ENCODE measurements around the gene GXYLT2.

The GXYLT2 gene

DNA sequence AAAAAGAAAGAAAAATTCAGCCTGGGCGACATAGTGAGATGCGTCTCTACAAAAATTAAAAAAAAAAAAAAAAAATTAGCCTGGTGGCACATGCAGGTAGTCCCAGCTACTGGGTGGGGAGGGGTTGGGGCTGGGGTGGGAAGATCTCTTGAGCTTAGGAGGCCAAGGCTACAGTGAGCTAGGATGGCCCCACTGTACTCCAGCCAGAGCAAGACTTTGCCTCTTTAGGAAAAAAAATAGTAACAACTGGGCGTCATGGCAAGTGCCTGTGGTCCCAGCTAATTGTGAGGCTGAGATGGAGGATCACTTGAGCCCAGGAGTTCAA is 84.8 kb downstream of the GXYLT2 start:
- Histone ChIP-seq H2BK5ac (ENCODE audit: low read length) (no peak overlapping the region), H2BK15ac (replicated peaks; ENCODE audit: low read depth) (no peak overlapping the region), H3K36me3 (ENCODE audit: control insufficient read depth, insufficient read depth, low read length) (no peaks in the 10 kb centered on the region), H4K8ac (ENCODE audit: low read depth, low read length) (no peak overlapping the region), H3K18ac (ENCODE audit: low read length) (peak overlapping the region; percentile 32), H3K9ac (ENCODE audit: low read length) (no peak overlapping the region), H4K5ac (ENCODE audit: low read length) (no peak overlapping the region), H3K23ac (ENCODE audit: low read length) (no peak overlapping the region), H3K27me3 (ENCODE audit: insufficient read depth, low read length, poor library complexity) (no peaks in the 10 kb centered on the region), H3K4me3 (ENCODE audit: low read length) (no peak overlapping the region), H3K79me1 (ENCODE audit: low read length) (no peaks in the 10 kb centered on the region), H3K27ac (ENCODE audit: low read depth, low read length) (no peak overlapping the region), H3K4me2 (ENCODE audit: low read length) (no peak overlapping the region), H3K4me1 (ENCODE audit: control insufficient read depth, low read depth, low read length) (peaks cover 11% of the 10 kb centered on the region), H2BK120ac (ENCODE audit: low read depth, low read length) (peak overlapping the region; percentile 88), H2AK5ac (ENCODE audit: low read length) (no peak overlapping the region), H3K79me2 (ENCODE audit: control insufficient read depth, insufficient read depth, low read length) (no peaks in the 10 kb centered on the region), H3K56ac (ENCODE audit: low read length) (peak overlapping the region; percentile 20), H3K4ac (ENCODE audit: low read depth, low read length) (no peak overlapping the region)
- DNase-seq, result no peak
- no CpG with 5 or more reads among the region's 3 CpGs for WGBS (ENCODE audit: extremely low coverage, insufficient coverage, low lambda C conversion rate)

- Histone ChIP-seq H4K8ac (ENCODE audit: low read depth, low read length) (no peak overlapping the region), H3K79me2 (ENCODE audit: control insufficient read depth, insufficient read depth, low read length) (no peaks in the 10 kb centered on the region), H2BK15ac (replicated peaks; ENCODE audit: low read depth) (no peak overlapping the region), H3K23ac (ENCODE audit: low read length) (no peak overlapping the region), H3K56ac (ENCODE audit: low read length) (peak overlapping the region; percentile 67), H3K4me2 (ENCODE audit: low read length) (no peak overlapping the region), H2AK5ac (ENCODE audit: low read length) (peak overlapping the region; percentile 89), H4K5ac (ENCODE audit: low read length) (peak overlapping the region; percentile 75), H2BK120ac (ENCODE audit: low read depth, low read length) (no peak overlapping the region), H3K36me3 (ENCODE audit: control insufficient read depth, insufficient read depth, low read length) (no peaks in the 10 kb centered on the region), H3K27ac (ENCODE audit: low read depth, low read length) (peak overlapping the region; percentile 49), H3K18ac (ENCODE audit: low read length) (peak overlapping the region; percentile 80), H3K4ac (ENCODE audit: low read depth, low read length) (no peak overlapping the region), H3K79me1 (ENCODE audit: low read length) (no peaks in the 10 kb centered on the region), H3K4me3 (ENCODE audit: low read length) (no peak overlapping the region), H3K9ac (ENCODE audit: low read length) (no peak overlapping the region), H3K4me1 (ENCODE audit: control insufficient read depth, low read depth, low read length) (peaks cover 11% of the 10 kb centered on the region), H3K27me3 (ENCODE audit: insufficient read depth, low read length, poor library complexity) (no peaks in the 10 kb centered on the region), H2BK5ac (ENCODE audit: low read length) (peak overlapping the region; percentile 92)
- peak; percentile 88 for DNase-seq
- no CpG with 5 or more reads among the region's 7 CpGs for WGBS (ENCODE audit: extremely low coverage, insufficient coverage, low lambda C conversion rate)
Measured at GRCh38 chr3:72973031-72973723, 85.3 kb downstream of the GXYLT2 start.

DNA sequence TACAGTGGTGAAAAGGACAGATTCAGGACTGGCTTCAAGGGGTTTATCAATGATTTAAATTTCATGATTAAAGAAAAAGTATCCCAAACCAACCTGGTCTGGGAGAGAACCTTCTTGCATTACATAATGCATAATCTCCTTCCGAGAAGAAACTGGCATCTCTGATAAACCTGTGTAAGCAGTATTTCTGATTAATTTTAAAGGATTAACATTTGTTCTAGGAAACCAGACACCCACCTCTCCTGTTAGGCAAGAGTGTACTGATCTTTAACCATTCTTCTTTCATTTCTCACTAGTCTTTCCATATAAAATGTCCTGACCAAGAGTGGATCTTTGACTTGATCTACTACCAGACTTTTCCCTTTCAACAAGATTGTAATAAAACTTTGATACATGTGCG is 85.9 kb downstream of the GXYLT2 start:
- Histone ChIP-seq H3K4ac (ENCODE audit: low read depth, low read length) (no peak overlapping the region), H4K8ac (ENCODE audit: low read depth, low read length) (no peak overlapping the region), H2BK5ac (ENCODE audit: low read length) (peak overlapping the region; percentile 92), H2BK15ac (replicated peaks; ENCODE audit: low read depth) (no peak overlapping the region), H3K4me1 (ENCODE audit: control insufficient read depth, low read depth, low read length) (peaks cover 11% of the 10 kb centered on the region), H3K79me2 (ENCODE audit: control insufficient read depth, insufficient read depth, low read length) (no peaks in the 10 kb centered on the region), H3K23ac (ENCODE audit: low read length) (no peak overlapping the region), H3K79me1 (ENCODE audit: low read length) (no peaks in the 10 kb centered on the region), H2AK5ac (ENCODE audit: low read length) (peak overlapping the region; percentile 89), H3K56ac (ENCODE audit: low read length) (peak overlapping the region; percentile 67), H3K27ac (ENCODE audit: low read depth, low read length) (peak overlapping the region; percentile 49), H3K4me2 (ENCODE audit: low read length) (no peak overlapping the region), H3K18ac (ENCODE audit: low read length) (peak overlapping the region; percentile 80), H3K36me3 (ENCODE audit: control insufficient read depth, insufficient read depth, low read length) (no peaks in the 10 kb centered on the region), H3K4me3 (ENCODE audit: low read length) (no peak overlapping the region), H3K9ac (ENCODE audit: low read length) (no peak overlapping the region), H3K27me3 (ENCODE audit: insufficient read depth, low read length, poor library complexity) (no peaks in the 10 kb centered on the region), H4K5ac (ENCODE audit: low read length) (no peak overlapping the region), H2BK120ac (ENCODE audit: low read depth, low read length) (no peak overlapping the region)
- WGBS (ENCODE audit: extremely low coverage, insufficient coverage, low lambda C conversion rate), result no CpG with 5 or more reads among the region's 2 CpGs
- no peak for DNase-seq

- H3K4me1 ChIP-seq (ENCODE audit: control insufficient read depth, low read depth, low read length), result peaks cover 11% of the 10 kb centered on the region
- H3K27ac ChIP-seq (ENCODE audit: low read depth, low read length), result no peak overlapping the region
- H3K23ac ChIP-seq (ENCODE audit: low read length), result no peak overlapping the region
- H2BK5ac ChIP-seq (ENCODE audit: low read length), result peak overlapping the region; percentile 5
- H3K79me1 ChIP-seq (ENCODE audit: low read length), result no peaks in the 10 kb centered on the region
- no peak overlapping the region for H3K4ac ChIP-seq (ENCODE audit: low read depth, low read length)
- WGBS (ENCODE audit: extremely low coverage, insufficient coverage, low lambda C conversion rate), result no CpG with 5 or more reads among the region's 4 CpGs
- no peak overlapping the region for H4K8ac ChIP-seq (ENCODE audit: low read depth, low read length)
- no peaks in the 10 kb centered on the region for H3K27me3 ChIP-seq (ENCODE audit: insufficient read depth, low read length, poor library complexity)
- peak overlapping the region; percentile 22 for H2AK5ac ChIP-seq (ENCODE audit: low read length)
- peak overlapping the region; percentile 84 for H3K18ac ChIP-seq (ENCODE audit: low read length)
- H3K36me3 ChIP-seq (ENCODE audit: control insufficient read depth, insufficient read depth, low read length), result no peaks in the 10 kb centered on the region
- no peaks in the 10 kb centered on the region for H3K79me2 ChIP-seq (ENCODE audit: control insufficient read depth, insufficient read depth, low read length)
- H3K9ac ChIP-seq (ENCODE audit: low read length), result no peak overlapping the region
- H4K5ac ChIP-seq (ENCODE audit: low read length), result no peak overlapping the region
- H3K4me2 ChIP-seq (ENCODE audit: low read length), result no peak overlapping the region
- peak overlapping the region; percentile 88 for H2BK120ac ChIP-seq (ENCODE audit: low read depth, low read length)
- no peak overlapping the region for H2BK15ac ChIP-seq (replicated peaks; ENCODE audit: low read depth)
- DNase-seq, result no peak
- H3K4me3 ChIP-seq (ENCODE audit: low read length), result no peak overlapping the region
- H3K56ac ChIP-seq (ENCODE audit: low read length), result no peak overlapping the region
Measured at GRCh38 chr3:72974956-72975355, 87.1 kb downstream of the GXYLT2 start.

- Histone ChIP-seq H3K9ac (ENCODE audit: low read length) (no peak overlapping the region), H3K4me2 (ENCODE audit: low read length) (no peak overlapping the region), H3K4me1 (ENCODE audit: control insufficient read depth, low read depth, low read length) (peaks cover 11% of the 10 kb centered on the region), H3K27me3 (ENCODE audit: insufficient read depth, low read length, poor library complexity) (no peaks in the 10 kb centered on the region), H4K8ac (ENCODE audit: low read depth, low read length) (no peak overlapping the region), H3K56ac (ENCODE audit: low read length) (no peak overlapping the region), H3K18ac (ENCODE audit: low read length) (no peak overlapping the region), H2BK5ac (ENCODE audit: low read length) (no peak overlapping the region), H3K4ac (ENCODE audit: low read depth, low read length) (no peak overlapping the region), H3K27ac (ENCODE audit: low read depth, low read length) (no peak overlapping the region), H3K79me1 (ENCODE audit: low read length) (no peaks in the 10 kb centered on the region), H2BK120ac (ENCODE audit: low read depth, low read length) (no peak overlapping the region), H4K5ac (ENCODE audit: low read length) (no peak overlapping the region), H3K4me3 (ENCODE audit: low read length) (no peak overlapping the region), H3K36me3 (ENCODE audit: control insufficient read depth, insufficient read depth, low read length) (no peaks in the 10 kb centered on the region), H3K23ac (ENCODE audit: low read length) (no peak overlapping the region), H3K79me2 (ENCODE audit: control insufficient read depth, insufficient read depth, low read length) (no peaks in the 10 kb centered on the region), H2BK15ac (replicated peaks; ENCODE audit: low read depth) (no peak overlapping the region), H2AK5ac (ENCODE audit: low read length) (no peak overlapping the region)
- WGBS (ENCODE audit: extremely low coverage, insufficient coverage, low lambda C conversion rate), result no CpG with 5 or more reads among the region's 1 CpG
- DNase-seq, result no peak
Measured at GRCh38 chr3:72976281-72976741, 88.5 kb downstream of the GXYLT2 start.
